ENCODE measurements around the gene HOXD3. TPM values are rescaled to one million over a fixed set of nuclear protein-coding genes. Genes with fewer than 3 reads are reported as not detected.

HOXD3 gene
- polyA plus RNA-seq, 1 donor (not counting 4 experiments of a cell fraction or from before 2014, with no cell fraction given), result not detected

- FAIRE-seq, result no peak
- H3K79me2 ChIP-seq (ENCODE audit: control insufficient read depth, insufficient read depth, low read length), result no peaks in the 10 kb centered on the region
These were observed 55.2 kb downstream of the HOXD3 start for GRCh38 chr2:176212276-176212675.

GRCh38 chr2:176213406-176213805 is 56.3 kb downstream of the HOXD3 start:
- no peak overlapping the region for H3K27ac ChIP-seq (ENCODE audit: control insufficient read depth, insufficient read depth, low read length)
- no peaks in the 10 kb centered on the region for H3K79me2 ChIP-seq (ENCODE audit: control insufficient read depth, insufficient read depth, low read length)
- no peaks in the 10 kb centered on the region for H3K9me3 ChIP-seq (ENCODE audit: control insufficient read depth, low read depth, low read length)
- peaks cover 7% of the 10 kb centered on the region for H3K27me3 ChIP-seq (ENCODE audit: control insufficient read depth, extremely low read depth, insufficient read depth, low read length)
- no peaks in the 10 kb centered on the region for H4K20me1 ChIP-seq (ENCODE audit: control insufficient read depth, extremely low read depth, insufficient read depth, low read length)
- no peak overlapping the region for H2AFZ ChIP-seq (ENCODE audit: control insufficient read depth, low read length)
- DNase-seq (ENCODE audit: low read depth, low spot score) (no peak), FAIRE-seq (no peak)
- H3K4me1 ChIP-seq (ENCODE audit: control insufficient read depth, extremely low read depth, insufficient read depth, low read length), result no peaks in the 10 kb centered on the region
- H3K36me3 ChIP-seq (ENCODE audit: control insufficient read depth in 2 of 2, extremely low read depth in 1 of 2, insufficient read depth in 2 of 2, low read length in 2 of 2), result no peaks in the 10 kb centered on the region
- no peak overlapping the region for H3K4me3 ChIP-seq (ENCODE audit: control insufficient read depth in 2 of 3, extremely low read depth in 1 of 3, insufficient read depth in 2 of 3, low read depth in 1 of 3, low read length in 3 of 3)
- no peak overlapping the region for H3K4me2 ChIP-seq (ENCODE audit: control insufficient read depth, extremely low read depth, insufficient read depth, low read depth, low read length)
- H3K9ac ChIP-seq (ENCODE audit: control insufficient read depth, extremely low read depth, insufficient read depth, low read length), result no peak overlapping the region
- dilution Hi-C loops (cut with MboI; ENCODE audit: extremely low pct_ligation_motif_present, low sequenced_read_pairs), result no loop called here
- no peak for TF ChIP-seq CTCF (optimal IDR thresholded peaks at IDR 0.05 in 1 of 3, IDR thresholded peaks at IDR 0.05 in 1 of 3, conservative IDR thresholded peaks at IDR 0.05 in 1 of 3; ENCODE audit: extremely low read depth in 1 of 3, insufficient read depth in 2 of 3, low read length in 3 of 3)
- TF ChIP-seq EZH2 (IDR thresholded peaks at IDR 0.05; ENCODE audit: low read length), result no peak
- H3K9me1 ChIP-seq (ENCODE audit: control insufficient read depth, extremely low read depth, insufficient read depth, low read length), result no peaks in the 10 kb centered on the region

More at GRCh38 chr2:176212276-176212675, 55.2 kb downstream of the HOXD3 start:
- no peaks in the 10 kb centered on the region for H3K9me3 ChIP-seq (ENCODE audit: control insufficient read depth, low read depth, low read length)
- H3K4me3 ChIP-seq (ENCODE audit: control insufficient read depth in 2 of 3, extremely low read depth in 1 of 3, insufficient read depth in 2 of 3, low read depth in 1 of 3, low read length in 3 of 3), result no peak overlapping the region
- H3K36me3 ChIP-seq (ENCODE audit: control insufficient read depth in 2 of 2, extremely low read depth in 1 of 2, insufficient read depth in 2 of 2, low read length in 2 of 2), result no peaks in the 10 kb centered on the region
- H3K27me3 ChIP-seq (ENCODE audit: control insufficient read depth, extremely low read depth, insufficient read depth, low read length), result peaks cover 7% of the 10 kb centered on the region
- DNase-seq (ENCODE audit: low read depth, low spot score), result no peak
- H3K9me1 ChIP-seq (ENCODE audit: control insufficient read depth, extremely low read depth, insufficient read depth, low read length), result no peaks in the 10 kb centered on the region
- dilution Hi-C loops (cut with MboI; ENCODE audit: extremely low pct_ligation_motif_present, low sequenced_read_pairs), result no loop called here
- H4K20me1 ChIP-seq (ENCODE audit: control insufficient read depth, extremely low read depth, insufficient read depth, low read length), result no peaks in the 10 kb centered on the region
- H3K27ac ChIP-seq (ENCODE audit: control insufficient read depth, insufficient read depth, low read length), result no peak overlapping the region
- no peaks in the 10 kb centered on the region for H3K4me1 ChIP-seq (ENCODE audit: control insufficient read depth, extremely low read depth, insufficient read depth, low read length)
- no peak for TF ChIP-seq EZH2 (IDR thresholded peaks at IDR 0.05; ENCODE audit: low read length)
- no peak for TF ChIP-seq CTCF (optimal IDR thresholded peaks at IDR 0.05 in 1 of 3, IDR thresholded peaks at IDR 0.05 in 1 of 3, conservative IDR thresholded peaks at IDR 0.05 in 1 of 3; ENCODE audit: extremely low read depth in 1 of 3, insufficient read depth in 2 of 3, low read length in 3 of 3)
- H3K4me2 ChIP-seq (ENCODE audit: control insufficient read depth, extremely low read depth, insufficient read depth, low read depth, low read length), result no peak overlapping the region
- no peak overlapping the region for H3K9ac ChIP-seq (ENCODE audit: control insufficient read depth, extremely low read depth, insufficient read depth, low read length)
- no peak overlapping the region for H2AFZ ChIP-seq (ENCODE audit: control insufficient read depth, low read length)

Small RNA genes lying within 50 kb of the gene (small RNA-seq; reads per million reads assigned to genes)
- gene MIR10B (ENCODE audit: insufficient read length in 3 of 3, low read depth in 3 of 3, low replicate concordance in 1 of 3), result 0 to 0.33 (median 0.25) reads per million in 3 experiments

Other genes with a start within 250 kb of the HOXD3 start
- gene LNPK, start 155.0 kb upstream of the HOXD3 start, polyA plus RNA-seq, result 15.8 to 32.1 TPM (median 24.3 TPM) in 3 replicates
- not detected in 3 replicates for gene EVX2, start 73.3 kb upstream of the HOXD3 start, polyA plus RNA-seq
- not detected in 3 replicates for gene HOXD13, start 64.6 kb upstream of the HOXD3 start, polyA plus RNA-seq
- not detected in 3 replicates for gene HOXD12, start 57.5 kb upstream of the HOXD3 start, polyA plus RNA-seq
- gene HOXD11, start 50.0 kb upstream of the HOXD3 start, polyA plus RNA-seq, result 0.08 TPM in 1 of 3 replicates, not detected in the others
- not detected in 3 replicates for gene HOXD10, start 40.5 kb upstream of the HOXD3 start, polyA plus RNA-seq
- gene HOXD9, start 34.6 kb upstream of the HOXD3 start, polyA plus RNA-seq, result not detected in 3 replicates
- 0.05 TPM in 1 of 3 replicates, not detected in the others for gene HOXD8, start 27.6 kb upstream of the HOXD3 start, polyA plus RNA-seq
- gene HOXD4, start 5.8 kb upstream of the HOXD3 start, polyA plus RNA-seq, result not detected in 3 replicates
- not detected in 3 replicates for gene HOXD1, start 31.4 kb downstream of the HOXD3 start, polyA plus RNA-seq
- 36.8 to 60.3 TPM (median 41.3 TPM) in 3 replicates for gene MTX2, start 112.1 kb downstream of the HOXD3 start, polyA plus RNA-seq

Measured in keratinocyte (primary cell).